Erythroblast (primary cell): ENCODE measurements around the gene KCNH1.

Experiments
- GATA1 ChIP-seq: IDR thresholded peaks from 2 replicates; pipeline ENCODE4 v1.6.1; 2011; ENCODE audit warnings: low read depth, mild to moderate bottlenecking, control low read depth, low read length, moderate library complexity
- POLR2A ChIP-seq: IDR thresholded peaks from 2 replicates; pipeline ENCODE4 v1.6.1; 2011; ENCODE audit warnings: mild to moderate bottlenecking, low read length

DNA sequence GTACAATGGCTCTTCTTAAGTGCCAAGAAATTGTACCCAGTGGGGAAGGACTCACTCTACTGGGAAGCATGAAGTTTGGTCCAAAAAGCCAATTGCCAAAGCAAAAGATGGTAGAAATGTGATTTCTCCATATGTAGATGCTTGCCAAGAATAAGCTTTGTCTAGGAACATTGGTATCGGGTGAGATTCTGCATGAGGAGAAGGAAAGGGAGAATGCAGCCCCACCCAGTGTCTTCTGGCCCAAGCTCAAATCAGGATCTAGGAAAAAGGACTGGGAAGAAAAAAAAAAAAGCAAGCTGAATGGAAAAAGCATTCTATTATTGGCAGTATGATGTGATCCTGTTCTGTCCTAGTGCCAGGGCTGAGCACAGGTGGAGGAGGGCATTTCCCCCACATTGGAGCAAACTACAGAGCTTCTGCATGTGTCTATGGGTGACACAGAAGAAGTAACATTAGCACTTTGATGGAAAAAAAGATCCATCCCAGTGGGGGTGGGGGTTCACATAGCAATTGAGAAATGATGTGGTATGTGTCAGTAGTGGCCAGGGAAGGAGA lies 226.6 kb downstream of the KCNH1 start:
- TF ChIP-seq POLR2A (no peak), GATA1 (no peak)
